Hematopoietic multipotent progenitor cell treated with erythropoietin and hydrocortisone succinate and interleukin-3 and kit ligand, for 17 days (in vitro differentiated cells): ENCODE measurements around the gene IL20RA.
A peak's percentile ranks its signal among the peaks of the same experiment; 100 is the strongest.
"Not testable (repeated sequence)": the region's sequence is repeated elsewhere in the genome, so short reads cannot be mapped to it uniquely, and the experiment has no call there.

ENCODE experiments used
- DNase-seq: peaks from one replicate; pipeline ENCODE4 v3.0.0-alpha.2; 2015; ENCODE audit warnings: low spot score

IL20RA gene

GRCh38 chr6:137044366-137045221 lies at the start of gene IL20RA:
Gene IL20RA, minus strand, starts transcription at chr6:137044965. Its CDS starts 237 bp downstream, at chr6:137044728.
- no peak for DNase-seq

- no peak for DNase-seq
These were observed 48.7 kb upstream of the IL20RA start for GRCh38 chr6:137093183-137094069.

GRCh38 chr6:137092018-137092417 lies 47.3 kb upstream of the IL20RA start:
- no peak for DNase-seq

GRCh38 chr6:137089305-137089704 lies 44.5 kb upstream of the IL20RA start:
- DNase-seq, result no peak

- DNase-seq, result no peak
These were observed 43.1 kb upstream of the IL20RA start for GRCh38 chr6:137087902-137088301.

DNA sequence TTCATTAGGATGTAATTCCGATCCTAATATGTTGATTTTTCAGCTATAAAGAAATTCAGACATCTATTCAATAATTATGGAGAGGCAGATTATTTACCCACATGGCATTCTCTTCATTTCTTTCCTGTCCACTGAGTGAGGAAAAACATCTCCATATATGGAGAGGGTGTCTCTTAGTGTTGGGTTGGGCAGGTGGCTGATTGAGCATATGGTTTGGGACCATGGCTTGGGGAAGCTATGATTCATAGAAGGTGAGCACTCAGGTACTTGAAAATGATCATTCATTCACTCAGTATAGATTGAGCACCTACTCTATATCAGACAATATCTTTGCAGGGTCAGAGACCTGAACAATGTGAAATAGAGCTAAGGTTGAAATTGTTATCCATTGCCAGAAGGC lies 41.3 kb upstream of the IL20RA start:
- DNase-seq, result no peak

- DNase-seq, result no peak
These were observed 40.3 kb upstream of the IL20RA start for GRCh38 chr6:137084865-137085617.

DNA sequence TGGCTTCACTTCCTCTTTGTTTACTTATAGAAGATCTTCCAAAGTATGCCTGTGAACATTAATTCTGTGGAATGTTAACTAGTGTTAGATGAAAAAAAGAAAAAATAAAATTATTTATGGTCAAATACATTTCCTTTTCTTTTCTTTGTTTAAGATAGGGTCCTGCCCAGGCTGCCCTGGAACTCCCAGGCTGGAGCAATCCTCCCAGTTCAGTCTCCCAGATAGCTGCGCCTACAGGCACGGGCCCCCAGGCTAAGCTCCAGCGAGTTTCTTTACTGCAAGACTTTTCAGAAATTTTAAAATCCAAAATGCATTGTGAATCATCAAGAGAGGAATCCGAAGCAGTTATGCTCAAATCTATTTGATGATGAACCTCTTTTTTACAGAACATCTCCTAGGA lies 39.3 kb upstream of the IL20RA start:
- no peak for DNase-seq

- no peak for DNase-seq
These were observed 37.2 kb upstream of the IL20RA start for GRCh38 chr6:137081997-137082396.

DNA sequence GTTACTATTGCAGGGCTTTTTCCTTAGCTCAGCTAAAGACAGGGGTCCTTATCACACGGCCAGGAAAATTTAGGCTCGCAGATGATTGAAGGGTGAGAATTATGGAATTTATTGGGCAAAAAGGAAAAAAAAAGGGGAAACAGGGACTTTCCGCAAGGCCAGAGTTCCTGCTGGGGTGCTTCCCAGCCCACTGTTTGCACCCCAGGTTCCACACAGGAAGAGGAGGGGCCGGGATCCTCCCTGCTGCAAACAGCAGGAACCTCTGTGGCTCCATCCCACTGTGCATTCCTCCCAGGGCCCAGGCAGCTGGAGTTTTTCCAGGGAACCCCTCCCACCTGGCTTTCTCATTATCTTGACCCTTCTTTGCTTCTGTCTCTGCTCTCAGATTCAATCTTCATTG lies 35.9 kb upstream of the IL20RA start:
- DNase-seq, result no peak

GRCh38 chr6:137076277-137077068 lies 31.7 kb upstream of the IL20RA start:
- peak; percentile 21 for DNase-seq

GRCh38 chr6:137075790-137076189 lies 31.0 kb upstream of the IL20RA start:
- not testable (repeated sequence) for DNase-seq

DNA sequence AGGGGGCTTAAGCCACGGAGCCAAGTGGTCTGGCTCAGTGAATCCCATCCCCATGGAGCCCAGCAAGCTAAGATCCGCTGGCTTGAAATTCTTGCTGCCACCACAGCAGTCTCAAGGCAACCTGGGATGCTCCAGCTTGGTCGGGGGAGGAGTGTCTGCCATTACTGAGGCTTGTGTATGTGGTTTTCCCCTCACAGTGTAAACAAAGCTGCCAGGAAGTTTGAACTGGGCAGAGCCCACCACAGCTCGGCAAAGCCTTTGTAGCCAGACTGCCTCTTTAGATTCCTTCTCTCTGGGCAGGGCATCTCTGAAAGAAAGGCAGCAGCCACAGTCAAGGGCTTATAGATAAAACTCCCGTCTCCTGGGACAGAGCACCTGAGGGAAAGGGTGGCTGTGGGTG lies 25.5 kb upstream of the IL20RA start:
- DNase-seq, result no peak

DNA sequence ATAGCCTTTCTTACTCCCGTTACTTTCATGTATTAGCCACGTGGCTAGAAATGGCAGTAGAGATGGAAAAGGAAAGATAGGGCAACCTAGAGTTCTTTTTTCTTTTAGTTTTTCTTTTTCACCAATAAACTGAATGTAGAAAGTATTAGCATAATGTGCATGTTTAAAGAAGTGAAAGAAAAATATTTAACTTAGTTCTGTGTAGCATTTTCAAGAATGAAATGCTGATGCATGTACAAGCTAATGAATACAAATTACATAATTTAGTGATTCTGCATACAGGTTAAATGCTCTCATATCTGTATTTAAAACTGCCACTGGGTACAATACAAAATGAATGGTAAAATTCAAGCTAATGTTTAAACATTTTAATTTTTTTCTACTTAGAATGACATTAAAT lies 22.6 kb upstream of the IL20RA start:
- no peak for DNase-seq

DNA sequence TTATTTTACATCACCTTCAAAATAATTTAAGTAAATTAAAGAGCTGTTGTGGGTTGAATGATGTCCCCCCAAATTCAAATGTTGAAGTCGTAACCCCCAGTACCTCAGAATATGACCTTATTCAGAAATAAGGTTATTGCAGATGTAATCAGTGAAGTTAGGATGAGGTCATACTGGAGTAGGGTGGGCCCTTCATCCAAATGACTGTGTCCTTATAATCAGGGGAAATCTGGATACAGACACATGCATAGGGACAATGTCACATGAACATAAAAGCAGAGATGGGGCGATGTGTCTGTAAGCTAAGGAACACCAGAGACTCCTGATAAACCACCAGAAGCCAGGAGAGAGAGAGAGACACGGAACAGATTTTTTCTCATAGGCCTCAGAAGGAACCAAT lies 13.3 kb upstream of the IL20RA start:
- no peak for DNase-seq

DNA sequence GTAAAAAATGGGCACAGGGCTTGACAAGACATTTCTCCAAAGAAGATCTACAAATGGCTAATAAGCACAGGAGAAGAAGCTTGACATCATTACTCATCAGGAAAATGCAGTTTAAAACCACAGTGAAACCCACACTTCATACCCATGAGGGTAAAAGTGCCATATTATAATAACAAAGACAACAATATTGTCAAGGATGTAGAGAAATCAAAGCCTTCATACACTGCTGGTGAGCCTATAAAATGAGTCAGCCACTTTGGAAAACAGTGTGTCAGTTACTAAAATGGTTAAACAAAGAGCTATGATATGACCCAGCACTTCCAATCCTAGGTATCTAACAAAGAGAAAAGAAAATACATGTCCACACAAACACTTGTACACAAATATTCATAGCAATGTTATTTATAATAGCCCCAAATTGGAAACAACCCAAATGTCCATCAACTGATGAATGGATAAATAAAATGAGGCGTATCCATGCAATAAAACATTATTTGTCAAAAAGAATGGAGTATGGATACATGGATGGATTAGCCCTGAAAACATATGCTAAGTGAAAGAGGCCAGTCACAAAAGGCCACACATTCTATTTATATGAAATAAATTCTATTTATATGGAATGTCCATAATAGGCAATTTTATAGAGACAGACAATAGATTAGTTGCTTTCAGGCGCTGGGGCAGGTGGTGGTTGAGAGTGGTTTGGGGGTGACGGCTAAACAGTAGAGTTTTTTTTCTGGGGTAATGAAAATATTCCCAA lies 11.5 kb upstream of the IL20RA start:
- no peak for DNase-seq

DNA sequence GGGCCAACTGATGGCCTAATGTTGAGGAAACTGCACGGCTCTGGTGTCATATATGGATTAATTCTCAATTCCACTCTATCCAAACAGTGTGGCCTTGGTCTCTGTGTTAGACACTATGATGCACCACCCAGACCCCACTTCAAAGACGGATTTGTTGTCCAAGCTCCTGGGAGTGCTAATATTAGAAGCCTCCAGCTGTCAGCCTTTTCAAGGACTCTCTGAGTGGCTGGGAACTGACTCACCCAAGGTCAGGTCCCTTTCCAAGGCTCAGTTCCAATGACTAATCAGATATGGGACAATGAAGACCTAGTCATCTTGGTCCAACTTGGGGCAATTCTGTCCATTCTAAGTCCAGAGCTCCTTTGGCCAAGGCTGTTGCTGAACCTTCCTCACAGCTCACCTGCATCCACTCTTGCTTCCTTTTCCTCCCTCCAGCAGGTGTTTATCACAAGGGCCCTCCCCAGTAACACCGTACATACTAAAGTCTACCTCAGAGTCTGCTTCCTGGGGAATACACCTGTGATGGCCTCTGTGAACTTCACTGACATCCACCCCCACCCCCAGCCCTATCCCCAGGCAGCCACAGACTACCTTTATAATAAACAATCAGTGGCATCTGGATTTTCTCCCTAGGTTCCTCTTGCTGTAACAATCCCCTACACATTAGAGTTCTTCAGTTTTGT lies 7.2 kb upstream of the IL20RA start:
- DNase-seq, result no peak

- no peak for DNase-seq
These were observed 4.3 kb upstream of the IL20RA start for GRCh38 chr6:137049095-137049494.

GRCh38 chr6:137046871-137047412 lies 2.2 kb upstream of the IL20RA start:
- no peak for DNase-seq
